CD14-positive monocyte (primary cell): Measurements from ENCODE around the gene CSTF1. TPM values are rescaled to one million over a fixed set of nuclear protein-coding genes. Genes with fewer than 3 reads are reported as not detected.

Source experiments
- DNase-seq, 3 donors: peaks; one replicate each; pipeline ENCODE4 v3.0.0-alpha.2; 2011 to 2022
- H2AFZ ChIP-seq: 2 replicates; pipeline ENCODE4 v1.6.0; 2012; ENCODE audit warnings: mild to moderate bottlenecking, low read depth, low read length, inconsistent platforms; ENCODE audit not compliant: insufficient read depth, poor library complexity, severe bottlenecking
- H3K27ac ChIP-seq, 2 donors: 1 replicate in 1 of 2; 2 replicates in 1 of 2; pipeline ENCODE4 v1.5.1; 2012 to 2013; ENCODE audit warnings: low read length in 2 of 2, control low read depth in 1 of 2, inconsistent platforms in 1 of 2, low read depth in 1 of 2, mild to moderate bottlenecking in 1 of 2
- H3K27me3 ChIP-seq, 2 donors: one replicate each; pipeline versions ENCODE4 v1.6.0 to v1.6.1; 2011 to 2013; ENCODE audit warnings: low read length in 2 of 2; ENCODE audit not compliant: control insufficient read depth in 2 of 2, insufficient read depth in 2 of 2
- H3K36me3 ChIP-seq, 2 donors: replicated peaks in 1 of 2; 1 replicate in 1 of 2; 2 replicates in 1 of 2; pipeline versions ENCODE4 v1.5.1 to v1.6.1; 2012 to 2013; ENCODE audit warnings: low read length in 2 of 2, control low read depth in 1 of 2, inconsistent platforms in 1 of 2, mild to moderate bottlenecking in 1 of 2; ENCODE audit not compliant: insufficient read depth in 2 of 2, control insufficient read depth in 1 of 2
- H3K4me1 ChIP-seq, 2 donors: 1 replicate in 1 of 2; 2 replicates in 1 of 2; pipeline versions ENCODE4 v1.5.1 to v1.6.1; 2012 to 2013; ENCODE audit warnings: low read length in 2 of 2, control low read depth in 1 of 2, inconsistent platforms in 1 of 2, mild to moderate bottlenecking in 1 of 2, moderate library complexity in 1 of 2; ENCODE audit not compliant: insufficient read depth in 2 of 2, control insufficient read depth in 1 of 2
- H3K4me2 ChIP-seq: replicated peaks from 2 replicates; pipeline ENCODE3; 2012; ENCODE audit warnings: low read length, moderate library complexity, mild to moderate bottlenecking; ENCODE audit not compliant: poor library complexity, severe bottlenecking; ENCODE audit errors: extremely low read depth
- H3K4me3 ChIP-seq, 3 experiments: fragments of 200-600 bp in 1 of 3; sonication (generic) in 1 of 3; replicated peaks in 1 of 3; 1 replicate in 2 of 3; 2 replicates in 1 of 3; pipeline ENCODE4 v1.5.1; 2011 to 2013; ENCODE audit warnings: low read length in 3 of 3, mild to moderate bottlenecking in 3 of 3, control low read depth in 2 of 3, low read depth in 2 of 3, inconsistent platforms in 1 of 3, moderate library complexity in 1 of 3
- H3K79me2 ChIP-seq: 2 replicates; pipeline ENCODE4 v1.6.0; 2012; ENCODE audit warnings: mild to moderate bottlenecking, control low read depth, inconsistent platforms, low read length, moderate library complexity; ENCODE audit not compliant: insufficient read depth
- H3K9ac ChIP-seq: 2 replicates; pipeline ENCODE4 v1.6.0; 2017; ENCODE audit warnings: low read length, mild to moderate bottlenecking; ENCODE audit not compliant: insufficient read depth, poor library complexity, severe bottlenecking
- H3K9me3 ChIP-seq, 2 donors: replicated peaks in 1 of 2; 1 replicate in 1 of 2; 2 replicates in 1 of 2; pipeline versions ENCODE4 v1.5.1 to v1.6.1; 2012 to 2013; ENCODE audit warnings: low read length in 2 of 2, control low read depth in 1 of 2; ENCODE audit not compliant: control insufficient read depth in 1 of 2, insufficient read depth in 1 of 2
- H4K20me1 ChIP-seq: 2 replicates; pipeline ENCODE4 v1.6.0; 2012; ENCODE audit warnings: mild to moderate bottlenecking, low read length, control low read depth, moderate library complexity; ENCODE audit not compliant: insufficient read depth
- H3K27ac Mint-ChIP-seq, 7 donors: one replicate each; pipeline ENCODE4 v1.8.0; 2020; ENCODE audit warnings: mild to moderate bottlenecking in 7 of 7, mixed read lengths in 7 of 7, moderate library complexity in 6 of 7, inconsistent platforms in 2 of 7
- H3K27me3 Mint-ChIP-seq, 3 donors: one replicate each; pipeline ENCODE4 v1.8.0; 2021 to 2022; ENCODE audit warnings: low read depth in 3 of 3, mild to moderate bottlenecking in 3 of 3, mixed read lengths in 3 of 3, moderate library complexity in 3 of 3, inconsistent platforms in 1 of 3
- H3K36me3 Mint-ChIP-seq, 2 donors: one replicate each; pipeline ENCODE4 v1.8.0; 2020; ENCODE audit warnings: mixed read lengths in 2 of 2, inconsistent platforms in 1 of 2, mild to moderate bottlenecking in 1 of 2
- H3K4me1 Mint-ChIP-seq: one replicate; pipeline ENCODE4 v1.8.0; 2020; ENCODE audit warnings: mild to moderate bottlenecking, mixed read lengths
- H3K4me3 Mint-ChIP-seq, 2 donors: one replicate each; pipeline ENCODE4 v1.8.0; 2020; ENCODE audit warnings: mild to moderate bottlenecking in 2 of 2, mixed read lengths in 2 of 2, moderate library complexity in 1 of 2
- H3K9me3 Mint-ChIP-seq, 7 donors: one replicate each; pipeline ENCODE4 v1.8.0; 2020 to 2022; ENCODE audit warnings: mixed read lengths in 7 of 7, mild to moderate bottlenecking in 6 of 7, moderate library complexity in 6 of 7, inconsistent platforms in 2 of 7
- WGBS: methylation state at CpG from one replicate; pipeline ENCODE4 v1.1.5; 2013; ENCODE audit warnings: missing lambda C conversion rate; ENCODE audit not compliant: insufficient coverage; 5-methylcytosine and 5-hydroxymethylcytosine counted together
- intact Hi-C, 2 donors: fragments of 100-400 bp; cut with micrococcal nuclease; formaldehyde crosslinking; loops; one replicate each; pipeline versions ENCODE4 v1.15.0 to v1.15.1; 2023
- polyA plus RNA-seq, 3 donors: library from polyadenylated mRNA; depleted of rRNA in 1 of 3; unstranded in 2 of 3; stranded (reverse) in 1 of 3; fragments of 300-500 nt in 2 of 3; fragments of >200 nt in 1 of 3; fragmentation: Illumina TruSeq in 2 of 3; gene quantifications; 1 replicate in 2 of 3; 2 replicates in 1 of 3; pipeline ENCODE4 v1.2.3, GENCODE V29; 2012 to 2021
- TF ChIP-seq, protein P1 (sequence below): fragments of 200-600 bp; IDR thresholded peaks from one replicate; pipeline ENCODE4 v1.8.0; 2022; ENCODE audit warnings: antibody characterized with exemption, mild to moderate bottlenecking

Gene CSTF1
- polyA plus RNA-seq, 3 donors: 7.7 to 15.7 (median 10.7) TPM

DNA sequence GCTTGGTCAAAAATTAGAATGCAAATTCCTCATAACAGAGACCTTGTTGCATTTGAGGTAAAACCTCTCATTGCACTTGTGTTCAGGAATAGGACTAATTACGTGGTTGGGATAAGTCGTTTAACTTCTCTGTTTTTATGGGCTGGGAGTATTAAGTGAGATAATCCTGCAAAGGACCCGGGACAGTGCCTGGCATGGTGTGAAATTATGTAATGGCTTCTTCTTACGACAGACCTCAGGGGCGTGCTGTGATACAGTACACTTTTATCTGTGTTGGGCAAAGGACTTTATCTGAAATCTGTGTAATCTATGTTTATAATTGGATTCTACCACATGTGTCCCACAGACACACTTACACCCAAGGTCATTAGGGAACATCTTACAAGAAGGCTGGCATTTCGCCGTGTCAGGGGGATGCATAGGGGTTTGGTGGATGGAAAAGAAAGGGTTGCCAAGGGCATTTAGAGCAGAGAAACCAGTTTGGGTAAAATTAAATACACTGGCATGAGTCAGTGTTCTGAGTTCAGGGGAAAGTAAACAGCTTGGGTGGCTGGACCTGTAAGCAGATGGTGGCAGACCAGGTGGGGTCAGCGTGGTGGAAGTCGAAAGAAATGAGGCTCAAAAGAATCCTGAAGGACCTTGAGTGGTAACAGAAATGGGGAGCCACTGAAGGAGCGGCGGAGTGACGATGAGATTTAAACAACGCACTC lies 58.8 kb downstream of the CSTF1 start:
- no peak overlapping the region for H3K27ac ChIP-seq
- Mint-ChIP-seq H3K27me3 (peaks cover 2 to 7% (median 4%) of the 10 kb centered on the region in 3 donors), H3K4me1 (peaks cover 8% of the 10 kb centered on the region), H3K27ac (peak overlapping the region in 1 of 7 donors; percentile 31), H3K9me3 (no peaks in the 10 kb centered on the region), H3K36me3 (peaks cover 31 to 44% of the 10 kb centered on the region in 2 donors), H3K4me3 (no peak overlapping the region)
- WGBS: 77% methylated on average over 8 of the region's 13 CpGs
- no peaks in the 10 kb centered on the region for H3K27me3 ChIP-seq
- no peaks in the 10 kb centered on the region for H3K9me3 ChIP-seq
- H3K4me2 ChIP-seq: no peak overlapping the region
- H3K79me2 ChIP-seq: no peaks in the 10 kb centered on the region
- H3K4me3 ChIP-seq: no peak overlapping the region
- H4K20me1 ChIP-seq: no peaks in the 10 kb centered on the region
- no peak overlapping the region for H2AFZ ChIP-seq
- DNase-seq: no peak
- TF ChIP-seq, protein P1, sequence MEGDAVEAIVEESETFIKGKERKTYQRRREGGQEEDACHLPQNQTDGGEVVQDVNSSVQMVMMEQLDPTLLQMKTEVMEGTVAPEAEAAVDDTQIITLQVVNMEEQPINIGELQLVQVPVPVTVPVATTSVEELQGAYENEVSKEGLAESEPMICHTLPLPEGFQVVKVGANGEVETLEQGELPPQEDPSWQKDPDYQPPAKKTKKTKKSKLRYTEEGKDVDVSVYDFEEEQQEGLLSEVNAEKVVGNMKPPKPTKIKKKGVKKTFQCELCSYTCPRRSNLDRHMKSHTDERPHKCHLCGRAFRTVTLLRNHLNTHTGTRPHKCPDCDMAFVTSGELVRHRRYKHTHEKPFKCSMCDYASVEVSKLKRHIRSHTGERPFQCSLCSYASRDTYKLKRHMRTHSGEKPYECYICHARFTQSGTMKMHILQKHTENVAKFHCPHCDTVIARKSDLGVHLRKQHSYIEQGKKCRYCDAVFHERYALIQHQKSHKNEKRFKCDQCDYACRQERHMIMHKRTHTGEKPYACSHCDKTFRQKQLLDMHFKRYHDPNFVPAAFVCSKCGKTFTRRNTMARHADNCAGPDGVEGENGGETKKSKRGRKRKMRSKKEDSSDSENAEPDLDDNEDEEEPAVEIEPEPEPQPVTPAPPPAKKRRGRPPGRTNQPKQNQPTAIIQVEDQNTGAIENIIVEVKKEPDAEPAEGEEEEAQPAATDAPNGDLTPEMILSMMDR: no peak
- intact Hi-C loops: no loop called here
- H3K36me3 ChIP-seq: peaks cover 8 to 25% of the 10 kb centered on the region in 2 donors
- peaks cover 5 to 10% of the 10 kb centered on the region in 2 donors for H3K4me1 ChIP-seq
- H3K9ac ChIP-seq: no peak overlapping the region

DNA sequence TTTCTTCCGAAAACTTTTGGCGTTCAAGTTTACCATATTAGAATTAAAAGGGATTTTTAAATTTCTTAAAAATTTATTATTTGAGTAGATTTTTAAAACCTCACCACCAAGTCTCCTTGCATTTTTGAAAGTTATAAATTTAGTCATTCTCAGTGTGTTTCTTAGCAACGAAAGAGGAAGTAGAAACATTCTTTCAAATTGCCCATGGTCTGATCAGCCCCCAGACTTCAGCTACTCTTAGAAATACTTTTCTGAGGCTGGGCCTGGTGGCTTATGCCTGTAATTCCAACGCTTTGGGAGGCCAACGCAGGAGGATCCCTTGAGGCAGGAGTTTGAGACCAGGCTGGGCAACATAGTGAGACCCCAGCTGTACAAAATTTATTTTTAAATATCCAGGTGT lies 60.9 kb downstream of the CSTF1 start:
- H3K9me3 ChIP-seq: no peaks in the 10 kb centered on the region
- H3K4me1 Mint-ChIP-seq: peaks cover 8% of the 10 kb centered on the region
- H3K27me3 Mint-ChIP-seq: peaks cover 1 to 5% (median 2%) of the 10 kb centered on the region in 3 donors
- peaks cover 9 to 28% of the 10 kb centered on the region in 2 donors for H3K36me3 ChIP-seq
- H2AFZ ChIP-seq: no peak overlapping the region
- no peak overlapping the region for H3K4me3 ChIP-seq
- peaks cover 33 to 38% of the 10 kb centered on the region in 2 donors for H3K36me3 Mint-ChIP-seq
- TF ChIP-seq, protein P1: no peak
- H3K27me3 ChIP-seq: no peaks in the 10 kb centered on the region
- no peaks in the 10 kb centered on the region for H4K20me1 ChIP-seq
- peak overlapping the region in 1 of 2 donors; percentile 4 for H3K4me3 Mint-ChIP-seq
- H3K27ac ChIP-seq: no peak overlapping the region
- WGBS: 0% methylated on average over 1 of the region's 5 CpGs
- no peaks in the 10 kb centered on the region for H3K79me2 ChIP-seq
- no peaks in the 10 kb centered on the region for H3K9me3 Mint-ChIP-seq
- peaks cover 5 to 10% of the 10 kb centered on the region in 2 donors for H3K4me1 ChIP-seq
- DNase-seq: peak in 2 of 3 donors; percentile 31 to 39
- intact Hi-C loops: no loop called here
- no peak overlapping the region for H3K4me2 ChIP-seq
- no peak overlapping the region for H3K9ac ChIP-seq
- peak overlapping the region in 5 of 7 donors; percentile 15 to 83 (median 81) for H3K27ac Mint-ChIP-seq
